Head of caudate nucleus (tissue), 42 donors: ENCODE measurements around the gene TSPAN7.
A peak's percentile ranks its signal among the peaks of the same experiment; 100 is the strongest.

Experiments
- DNase-seq, 42 donors: peaks; one replicate each; pipeline versions ENCODE4 v3.0.0 to v3.0.0-alpha.2; 2020 to 2021; ENCODE audit warnings: mixed read lengths in 7 of 42
- intact Hi-C: fragments of 100-400 bp; cut with DNase I; formaldehyde crosslinking; loops from one replicate; pipeline ENCODE4 v1.15.0; 2022

Gene TSPAN7

DNA sequence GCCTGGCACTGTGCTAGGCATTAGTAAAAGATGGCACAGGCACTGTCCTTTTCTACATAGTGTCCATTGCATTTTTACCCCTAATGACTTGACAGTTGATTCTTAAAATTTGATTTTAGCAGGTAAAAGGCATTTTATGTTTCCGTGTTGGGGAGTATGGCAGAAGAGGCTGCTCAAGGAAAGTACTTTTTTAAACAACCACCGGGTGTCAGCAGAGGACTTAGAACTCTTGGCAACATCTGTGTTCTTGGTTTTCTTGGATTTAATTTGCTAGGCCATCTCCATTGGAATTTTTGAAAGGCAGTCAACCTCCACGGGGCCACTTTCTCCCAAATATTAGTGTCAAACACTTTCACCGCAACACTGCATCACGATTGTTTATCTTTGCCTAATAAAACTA, 102.9 kb downstream of the TSPAN7 start:
- peak in 21 of 42 donors; percentile 6 to 61 (median 24) for DNase-seq
- intact Hi-C loops, result no loop called here

DNA sequence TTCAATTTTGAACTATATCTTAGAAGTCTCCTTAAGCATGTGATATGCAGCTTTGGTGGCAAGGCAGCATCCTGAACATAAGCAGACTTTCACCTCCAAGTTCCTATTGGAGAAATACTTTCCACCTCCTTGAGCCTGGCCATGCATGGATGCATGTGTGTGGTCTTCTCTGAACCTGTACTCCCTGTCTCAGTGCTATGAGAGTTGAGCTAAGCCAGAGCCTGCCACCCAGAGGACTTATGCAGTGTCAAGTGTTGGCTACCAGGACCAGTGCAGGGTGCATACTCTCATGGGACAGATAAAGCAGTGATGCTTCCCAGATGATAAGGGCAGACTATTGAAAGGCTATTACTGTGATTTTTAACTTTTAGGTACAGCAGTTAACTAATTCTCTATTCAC, 105.6 kb downstream of the TSPAN7 start:
- intact Hi-C loops, result no loop called here
- DNase-seq, result no peak

DNA sequence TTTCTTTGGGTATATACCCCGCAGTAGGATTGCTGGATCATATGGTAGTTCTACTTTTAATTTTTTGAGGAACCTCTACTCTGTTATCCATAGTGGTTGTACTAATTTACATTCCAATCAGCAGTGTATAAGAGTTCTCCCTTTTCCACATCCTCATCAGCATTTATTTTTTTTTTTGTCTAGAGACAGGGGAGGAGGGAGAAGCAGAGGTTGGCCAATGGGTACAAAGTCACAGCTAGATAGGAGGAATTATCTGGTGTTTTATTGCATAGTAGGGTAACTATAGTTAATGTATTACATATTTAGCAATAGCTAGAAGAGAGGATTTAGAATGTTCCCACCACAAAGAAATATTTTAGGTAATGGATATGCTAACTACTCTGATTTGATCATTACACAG, 107.4 kb downstream of the TSPAN7 start:
- intact Hi-C loops, result no loop called here
- no peak for DNase-seq

DNA sequence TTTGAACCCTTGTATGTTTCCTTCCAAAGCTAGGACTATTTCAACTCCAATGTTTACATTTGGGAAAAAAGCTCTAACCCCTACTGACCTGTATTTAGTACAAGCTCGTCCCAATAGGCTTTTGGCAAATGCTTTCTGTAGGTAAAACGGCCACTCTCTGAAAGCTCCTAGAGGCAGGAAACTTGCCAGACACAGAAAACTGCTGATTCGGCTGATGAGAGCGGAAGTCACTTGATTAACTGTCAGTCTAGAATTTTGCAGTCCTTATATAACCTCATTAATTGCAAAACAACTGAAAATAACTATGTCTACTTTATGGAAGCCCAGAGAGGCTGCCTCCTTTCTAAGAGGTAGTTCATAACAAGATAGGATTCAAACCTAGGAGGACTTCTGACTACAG, 108.1 kb downstream of the TSPAN7 start:
- intact Hi-C loops, result no loop called here
- no peak for DNase-seq

DNA sequence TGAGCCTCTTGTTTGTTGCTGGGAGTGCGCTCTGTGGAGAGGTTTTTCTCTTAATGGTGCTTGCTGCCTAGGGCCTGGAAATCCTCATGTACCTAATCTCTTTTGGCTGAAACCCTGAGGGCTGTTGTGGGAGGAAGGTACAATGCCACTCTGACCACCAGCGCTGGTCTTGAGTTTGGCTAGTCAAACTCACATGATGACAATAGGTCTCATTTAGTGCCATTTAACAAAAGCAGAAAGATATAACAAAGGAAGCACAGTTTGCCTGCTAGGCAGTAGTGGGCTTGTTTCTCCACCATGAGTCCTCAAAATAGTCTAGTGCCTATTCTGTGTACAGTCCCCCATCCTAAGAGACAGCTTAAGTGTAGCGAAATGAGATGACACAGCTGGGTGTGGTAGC, 111.3 kb downstream of the TSPAN7 start:
- intact Hi-C loops, result no loop called here
- DNase-seq, result no peak

DNA sequence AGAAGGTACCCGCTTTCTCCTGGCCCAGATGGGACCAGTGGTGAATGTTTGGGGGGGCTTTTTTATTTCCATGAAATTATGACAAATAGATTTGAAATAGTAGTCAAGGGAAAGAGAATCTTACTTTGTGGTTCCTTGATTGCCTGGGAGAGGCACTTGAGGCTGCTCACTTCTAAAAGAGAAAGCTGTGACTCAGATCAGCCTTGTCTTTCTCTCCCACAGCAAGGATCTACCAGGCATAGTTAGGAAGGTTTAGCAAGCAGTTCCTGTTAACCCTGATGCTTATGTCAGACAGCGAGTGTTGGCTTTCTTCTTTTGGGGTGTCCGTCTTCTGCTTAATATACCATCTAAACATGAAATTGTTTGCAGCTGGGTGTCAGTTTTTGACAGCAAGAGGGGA, 114.5 kb downstream of the TSPAN7 start:
- intact Hi-C loops, result no loop called here
- no peak for DNase-seq

DNA sequence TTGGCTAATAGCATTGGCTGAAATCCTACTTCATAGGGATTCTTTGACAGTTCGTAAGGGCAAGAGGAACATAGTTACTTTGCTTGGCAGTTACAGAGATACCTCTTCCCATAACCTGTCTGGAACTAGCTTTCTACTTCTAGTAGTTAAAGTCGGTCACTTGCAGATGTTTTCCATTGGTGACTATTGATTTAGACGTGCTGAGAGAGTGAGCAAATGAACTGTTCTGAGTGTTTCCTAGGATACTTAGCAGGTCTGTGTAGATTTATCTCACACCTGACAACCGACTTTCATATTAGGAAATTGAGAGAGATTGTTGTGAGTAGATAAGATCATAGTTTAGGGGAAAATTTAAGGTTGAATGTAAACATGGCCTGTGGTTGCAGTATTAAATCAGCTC, 116.8 kb downstream of the TSPAN7 start:
- intact Hi-C loops, result no loop called here
- DNase-seq, result no peak

DNA sequence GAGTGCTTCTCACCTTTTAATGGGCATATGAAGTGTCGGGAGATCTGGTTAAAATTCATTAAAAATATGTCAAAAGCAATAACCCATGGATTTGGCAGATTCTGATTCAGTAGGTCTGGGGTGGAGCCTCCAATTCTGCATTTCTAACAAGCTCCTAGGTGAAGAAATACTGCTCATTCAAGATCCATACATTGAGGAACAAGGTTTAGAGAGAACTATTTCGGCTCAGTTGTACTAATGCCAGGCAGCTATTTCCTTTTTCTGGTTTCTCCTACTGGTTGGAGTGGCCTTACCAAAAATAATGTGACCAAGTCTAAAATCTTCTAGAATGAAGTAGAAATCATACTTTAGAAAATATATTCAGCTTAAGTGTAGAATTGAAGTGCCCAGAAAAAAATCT, 117.5 kb downstream of the TSPAN7 start:
- intact Hi-C loops, result no loop called here
- DNase-seq, result no peak

DNA sequence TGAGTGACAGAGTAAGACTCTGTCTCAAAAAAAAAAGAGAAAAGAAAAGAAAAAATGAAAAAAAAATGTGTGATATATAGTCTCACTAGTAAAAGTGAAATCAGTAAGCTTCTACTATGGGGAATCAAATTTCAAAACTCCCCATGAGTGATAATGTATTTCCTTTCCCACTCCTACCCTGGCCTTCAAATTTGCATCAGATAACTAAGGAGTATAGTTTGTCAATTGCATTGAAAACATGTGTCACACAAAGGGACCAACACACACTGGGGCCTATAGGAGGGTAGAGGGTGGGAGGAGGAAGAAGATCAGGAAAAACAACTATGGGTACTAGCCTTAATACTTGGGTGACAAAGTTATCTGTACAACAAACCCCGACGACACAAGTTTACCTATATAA, 118.4 kb downstream of the TSPAN7 start:
- intact Hi-C loops, result no loop called here

DNA sequence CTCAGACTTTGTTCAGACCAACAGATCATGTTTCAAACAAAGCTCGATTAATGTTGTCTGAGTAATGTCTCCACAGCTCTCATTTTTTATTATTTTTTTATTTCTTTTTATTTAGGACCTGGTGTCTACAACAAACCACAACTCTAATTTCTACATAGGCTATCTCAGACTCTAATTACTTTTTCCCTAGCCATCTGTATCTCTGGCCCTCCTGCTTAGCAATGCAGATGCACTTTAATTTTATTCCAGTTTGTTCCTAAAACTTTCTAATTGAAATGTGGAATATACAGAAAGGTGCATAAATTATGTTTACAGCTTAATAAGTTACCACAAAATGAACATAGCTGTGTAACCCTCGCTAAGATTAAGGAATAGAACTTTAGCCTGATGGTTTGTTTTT, 120.8 kb downstream of the TSPAN7 start:
- no peak for DNase-seq
- intact Hi-C loops, result no loop called here

More for the DNA sequence above, 118.4 kb downstream of the TSPAN7 start:
- no peak for DNase-seq

DNA sequence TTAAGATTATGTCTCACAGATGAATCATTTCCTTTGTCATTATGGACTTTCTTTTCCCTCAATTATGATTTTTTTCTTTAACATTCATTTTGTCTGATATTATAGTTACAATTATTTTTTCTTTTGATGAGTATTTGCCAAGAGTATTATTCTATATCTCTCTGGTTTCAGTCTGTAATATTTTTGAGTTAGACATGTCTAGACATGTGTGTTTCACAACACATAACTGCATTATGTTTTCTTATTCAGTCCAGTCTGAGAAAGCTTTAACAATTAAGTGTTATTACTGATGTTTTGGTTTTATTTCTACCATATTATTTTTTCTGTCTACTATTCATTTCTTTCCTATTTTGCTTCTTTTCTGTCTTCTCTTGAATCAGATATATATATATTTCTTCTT, 131.6 kb downstream of the TSPAN7 start:
- no peak for DNase-seq
- intact Hi-C loops, result no loop called here

DNA sequence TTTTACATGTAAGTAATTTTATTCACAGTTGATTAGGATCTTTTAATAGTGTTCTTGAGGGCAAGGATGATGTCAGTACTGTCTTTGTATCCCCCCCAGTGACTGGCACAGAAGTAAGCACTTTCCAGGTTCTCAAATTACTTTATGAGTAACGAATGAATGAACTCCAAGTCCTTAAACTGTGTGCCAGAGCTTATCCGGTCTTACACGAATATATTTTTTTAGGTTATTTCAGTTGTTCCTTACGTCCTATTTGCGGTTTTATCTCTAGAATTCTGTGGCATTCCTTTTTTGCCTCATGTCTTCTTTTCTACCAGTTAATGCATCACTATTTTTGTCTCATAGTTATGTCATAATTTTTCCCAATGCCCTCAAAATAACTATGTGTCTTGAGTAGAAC, 133.1 kb downstream of the TSPAN7 start:
- intact Hi-C loops, result no loop called here
- DNase-seq, result no peak

DNA sequence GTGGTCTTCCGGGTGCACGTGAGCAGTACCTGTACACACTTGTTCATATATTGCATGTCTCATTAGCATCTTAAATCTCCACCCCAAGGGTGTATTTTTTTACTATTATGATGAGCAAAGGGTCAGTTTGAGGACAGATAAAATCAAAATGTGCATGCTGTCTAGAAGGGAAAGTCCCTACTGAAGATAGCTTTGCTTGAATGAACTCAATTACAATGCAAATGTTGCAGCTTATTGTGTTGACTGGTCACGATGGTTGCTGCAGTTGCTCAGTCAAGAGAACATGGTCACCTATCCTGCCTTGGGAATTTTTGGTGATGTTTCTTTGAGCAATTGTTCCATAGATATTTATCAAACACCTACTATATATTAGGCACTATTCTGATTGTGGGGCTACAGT, 136.1 kb downstream of the TSPAN7 start:
- no peak for DNase-seq
- intact Hi-C loops, result no loop called here

DNA sequence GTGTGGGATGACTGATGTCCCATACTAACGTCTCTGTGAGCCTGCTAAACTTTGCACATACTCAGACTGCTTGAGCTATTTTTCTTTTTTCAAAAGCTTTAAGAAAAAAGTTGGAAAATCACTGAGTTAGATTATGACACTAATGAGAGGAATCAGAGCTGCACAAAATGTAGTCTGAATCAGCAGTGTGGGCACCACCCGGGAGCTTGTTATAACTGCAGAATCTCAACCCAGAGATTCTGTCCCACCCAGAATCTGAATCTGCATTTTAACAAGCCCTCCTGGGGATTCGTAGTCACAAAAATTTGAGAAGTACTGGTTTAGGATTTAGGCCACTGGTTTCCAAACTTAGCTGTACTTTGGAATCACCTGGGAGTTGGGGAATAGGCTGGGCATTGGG, 137.8 kb downstream of the TSPAN7 start:
- intact Hi-C loops, result no loop called here
- peak in 24 of 42 donors; percentile 5 to 57 (median 28) for DNase-seq

DNA sequence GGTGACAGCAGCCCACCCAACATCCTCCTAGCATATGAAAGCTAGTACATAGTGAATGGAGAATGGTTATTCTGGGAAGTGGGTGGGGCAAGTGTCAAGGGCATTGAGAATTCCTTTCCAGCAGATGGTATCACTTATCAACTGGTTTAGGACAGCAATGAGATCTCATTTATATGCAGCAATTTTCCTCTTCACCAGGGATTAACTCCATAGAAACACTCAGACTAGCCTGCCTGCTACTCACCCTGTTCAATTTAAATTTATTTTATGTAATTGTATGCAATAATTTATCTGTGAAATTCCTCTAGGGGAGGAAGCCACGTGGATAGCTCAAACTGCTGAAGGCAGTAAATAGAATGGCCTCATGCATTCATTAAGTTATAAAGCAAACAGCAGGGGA, 138.4 kb downstream of the TSPAN7 start:
- DNase-seq, result no peak
- intact Hi-C loops, result no loop called here

DNA sequence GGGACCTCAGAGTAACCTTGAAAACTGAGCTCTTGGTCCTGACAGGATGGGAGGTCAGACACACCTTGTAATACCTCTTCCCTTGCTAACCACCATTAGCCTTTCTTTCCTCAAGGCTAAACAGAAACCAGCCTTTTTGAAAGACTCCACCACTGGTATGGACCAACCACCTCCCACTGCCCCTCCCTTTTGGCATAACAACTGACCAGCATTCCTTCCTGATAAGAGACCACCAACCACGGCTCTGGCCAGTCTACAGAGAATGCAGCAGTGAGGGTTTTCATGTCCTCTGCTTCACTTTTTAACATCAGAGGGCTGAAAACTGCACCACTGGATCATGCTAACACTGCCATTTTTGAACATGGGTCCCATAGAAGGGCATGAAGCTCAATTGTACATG, 139.7 kb downstream of the TSPAN7 start:
- intact Hi-C loops, result no loop called here
- DNase-seq, result no peak

DNA sequence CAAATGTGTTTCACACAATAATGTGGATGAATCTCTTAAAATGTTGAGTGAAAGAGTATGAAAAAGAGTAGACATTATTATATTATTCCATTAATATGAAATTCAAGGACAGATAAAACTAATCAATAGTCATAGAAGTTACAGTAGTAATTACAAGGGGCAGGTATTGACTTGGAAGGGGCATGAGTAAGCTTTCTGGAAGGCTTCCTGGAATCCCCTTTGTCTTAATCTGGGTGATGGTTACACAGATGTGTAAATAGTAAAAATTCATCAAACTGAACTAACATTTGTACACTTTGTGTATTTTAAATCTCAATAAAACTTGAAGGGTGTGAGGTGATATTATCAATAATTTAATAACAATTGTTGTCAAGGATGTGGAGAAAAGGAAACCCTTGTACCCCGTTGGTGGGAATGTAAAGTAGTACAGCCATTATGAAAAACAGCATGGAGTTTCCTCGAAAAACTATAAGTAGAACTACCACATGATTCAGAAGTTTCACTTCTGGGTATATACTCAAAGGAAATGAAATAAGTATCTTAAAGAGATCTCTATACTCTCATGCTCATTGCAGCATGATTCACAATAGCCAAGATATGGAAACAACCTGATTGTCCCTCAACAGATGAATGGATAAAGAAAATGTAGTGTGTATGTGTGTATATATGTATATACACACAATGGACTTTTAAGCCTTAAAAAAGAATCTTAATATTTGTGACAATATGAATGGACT, 143.0 kb downstream of the TSPAN7 start:
- DNase-seq, result no peak
- intact Hi-C loops, result no loop called here

DNA sequence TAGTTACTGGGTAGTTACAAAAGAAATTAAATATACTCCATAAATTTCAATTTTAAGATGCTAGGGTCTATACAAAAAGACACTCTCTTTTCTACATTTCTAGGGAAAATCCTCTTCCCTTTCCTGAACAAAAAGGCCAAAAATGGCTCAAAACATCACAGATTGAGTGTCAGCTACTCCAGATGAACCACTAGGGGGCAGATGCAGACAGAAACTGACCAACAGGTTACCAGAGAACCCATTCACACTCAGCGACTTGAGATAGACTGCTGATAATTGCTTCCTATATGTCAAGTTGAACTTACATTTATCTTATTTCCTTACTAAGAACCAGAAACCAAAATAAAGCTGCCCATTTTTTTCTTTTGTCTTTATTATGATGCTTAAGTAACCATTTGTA, 156.5 kb downstream of the TSPAN7 start:
- intact Hi-C loops, result no loop called here
- no peak for DNase-seq

DNA sequence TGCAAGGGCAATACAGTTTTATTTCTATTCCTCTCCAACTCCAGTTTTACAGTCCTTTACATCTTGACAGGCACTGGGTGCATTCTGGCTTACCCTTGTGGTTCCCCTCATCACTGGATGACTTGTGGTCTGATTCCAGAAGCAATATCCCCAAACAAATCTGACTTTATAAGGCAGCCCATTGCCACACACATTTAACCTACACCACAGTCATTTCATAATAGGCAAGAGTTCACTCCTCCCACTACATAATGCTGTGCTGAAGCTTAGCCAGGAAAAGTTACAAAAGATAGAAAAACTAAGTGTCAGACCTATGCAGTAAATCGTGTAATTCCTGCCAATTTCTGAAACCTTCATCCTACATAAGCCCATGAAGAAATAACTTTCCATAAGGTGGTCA, 157.0 kb downstream of the TSPAN7 start:
- intact Hi-C loops, result no loop called here
- DNase-seq, result no peak

DNA sequence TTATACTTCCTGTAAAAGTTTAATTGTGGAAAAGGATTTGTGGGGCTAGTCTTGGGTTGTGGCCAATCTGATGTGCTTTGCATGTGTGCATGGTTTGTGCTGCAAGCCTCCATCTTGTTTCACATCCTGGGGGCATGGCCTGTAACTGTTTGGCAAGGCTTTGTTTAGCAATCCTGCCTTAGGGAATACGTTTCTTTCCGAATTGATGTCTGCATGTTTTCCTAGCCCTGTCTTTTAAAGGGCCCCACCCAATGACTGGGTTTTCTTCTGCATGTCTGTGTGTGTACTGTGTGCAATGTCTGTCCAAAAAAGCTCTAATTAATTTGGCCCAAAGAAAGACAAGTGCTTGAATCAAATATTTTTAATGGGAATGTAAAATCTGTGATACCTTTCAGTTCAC, 165.3 kb downstream of the TSPAN7 start:
- DNase-seq, result no peak
- intact Hi-C loops, result no loop called here

DNA sequence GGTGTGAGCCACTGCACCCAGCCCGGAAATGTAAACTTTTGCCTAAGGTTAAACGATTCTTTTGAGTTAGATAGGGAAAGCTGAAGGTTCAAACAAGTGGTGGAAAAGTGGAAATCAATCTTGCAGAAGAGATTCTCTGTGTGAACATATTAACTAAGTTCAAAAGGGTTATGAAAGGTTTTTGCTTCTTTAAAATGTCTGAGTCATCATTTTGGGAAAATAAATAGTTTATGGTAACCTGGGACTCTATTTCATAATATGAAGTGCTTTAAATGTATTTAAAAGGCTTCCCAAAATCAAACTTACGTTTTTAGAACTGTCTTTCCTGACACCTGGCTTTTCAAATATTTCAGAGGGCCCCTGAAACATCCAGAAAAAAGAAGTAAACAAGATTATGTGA, 166.3 kb downstream of the TSPAN7 start:
- DNase-seq, result no peak
- intact Hi-C loops, result no loop called here

DNA sequence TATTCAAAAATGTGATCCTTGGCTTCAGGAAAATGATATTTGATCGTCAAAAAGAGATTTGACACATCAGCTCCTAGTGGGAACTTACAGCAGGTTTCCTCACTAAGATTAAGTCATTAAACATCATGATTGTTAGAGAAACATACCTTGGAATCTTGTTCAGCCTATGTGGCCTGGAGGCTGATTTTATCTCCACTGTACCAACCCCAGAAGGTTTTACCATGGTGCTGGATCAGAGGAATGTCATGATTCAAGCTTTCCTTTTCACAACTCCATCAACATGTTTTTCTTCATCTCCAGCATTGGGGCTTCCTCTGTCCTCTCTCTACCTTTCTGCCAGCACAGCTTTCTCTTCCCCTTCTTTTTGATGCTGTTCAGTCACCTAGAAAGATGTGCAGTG, 171.5 kb downstream of the TSPAN7 start:
- intact Hi-C loops, result no loop called here
- no peak for DNase-seq
